Iris pigment epithelial cell (primary cell): ENCODE measurements around the gene RIGI.
"Not testable (repeated sequence)": the region's sequence is repeated elsewhere in the genome, so short reads cannot be mapped to it uniquely, and the experiment has no call there.

Experiments used
- DNase-seq: peaks from one replicate; pipeline ENCODE4 v3.0.0-alpha.2; 2011; ENCODE audit warnings: low read depth

Gene RIGI

DNA sequence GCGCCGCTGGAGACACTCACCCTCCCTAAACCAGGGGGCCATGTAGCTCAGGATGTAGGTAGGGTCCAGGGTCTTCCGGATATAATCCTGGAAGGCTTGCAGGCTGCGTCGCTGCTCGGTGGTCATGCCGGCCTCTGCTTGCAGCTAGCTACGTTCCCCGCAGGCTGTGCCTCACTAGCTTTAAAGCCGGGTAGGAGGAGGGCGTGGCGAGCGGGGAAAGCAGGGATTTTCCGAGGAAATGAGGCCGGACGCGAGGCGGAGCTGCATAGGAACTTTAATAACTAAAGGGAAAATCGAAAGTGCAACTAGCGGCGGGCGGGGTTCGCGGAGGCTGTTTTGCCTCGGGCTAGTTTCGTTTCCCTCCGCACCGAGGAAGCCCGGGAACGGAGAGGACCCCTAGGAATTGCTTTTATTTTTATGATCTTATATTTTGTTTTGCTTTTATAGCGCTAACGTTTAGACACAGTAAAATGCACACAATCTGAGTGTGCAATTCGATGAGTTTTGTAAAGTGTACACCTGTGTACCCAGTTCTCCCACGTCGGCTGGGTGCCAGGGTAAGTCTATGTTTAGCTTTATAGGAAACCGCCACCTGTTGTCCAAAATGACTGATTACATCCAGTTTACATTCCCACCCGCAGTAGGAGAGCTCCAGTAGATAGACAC lies at the start of gene RIGI:
RIGI (minus strand) TSS at position 156 of the 666 bp plus-strand sequence; CDS start at position 126, 30 bp downstream.
- DNase-seq, result peak; percentile 94

DNA sequence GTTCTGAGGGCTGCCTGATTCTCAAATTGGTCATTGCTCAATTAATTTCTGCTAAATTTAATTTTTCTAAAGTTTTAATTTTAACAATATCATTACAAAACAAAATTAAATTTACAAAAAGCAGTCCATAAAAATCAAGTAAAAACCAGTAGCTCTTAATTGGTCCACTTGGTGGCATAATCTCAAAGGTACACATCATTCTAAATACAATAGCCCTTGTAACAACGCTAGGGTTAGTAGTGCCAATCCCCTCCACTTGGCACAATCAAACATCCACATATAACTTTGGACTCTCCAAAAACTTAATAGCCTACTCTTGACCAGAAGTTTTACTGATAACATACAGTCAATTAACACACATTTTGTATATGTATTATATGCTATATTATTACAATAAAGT lies 48.9 kb upstream of the RIGI start:
- DNase-seq, result no peak

DNA sequence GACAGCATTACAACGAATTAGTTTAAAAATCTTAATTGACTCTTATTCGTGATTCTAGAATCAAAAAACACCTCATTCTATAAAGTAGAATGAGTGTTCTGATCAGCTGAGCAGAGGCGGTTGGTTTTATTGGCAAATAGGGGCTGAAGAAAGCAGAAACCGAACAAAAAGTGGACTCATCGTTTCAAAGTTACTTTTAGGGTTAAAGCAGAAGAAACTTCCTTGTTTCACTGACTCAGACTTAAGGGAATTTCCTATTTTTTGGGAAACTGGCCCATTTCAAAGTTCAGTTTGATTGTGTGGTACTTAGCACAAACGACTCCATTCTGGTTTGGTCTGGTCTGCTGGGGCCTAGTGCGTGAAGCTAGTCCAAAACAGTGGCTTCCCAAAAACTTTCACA lies 47.8 kb upstream of the RIGI start:
- no peak for DNase-seq

DNA sequence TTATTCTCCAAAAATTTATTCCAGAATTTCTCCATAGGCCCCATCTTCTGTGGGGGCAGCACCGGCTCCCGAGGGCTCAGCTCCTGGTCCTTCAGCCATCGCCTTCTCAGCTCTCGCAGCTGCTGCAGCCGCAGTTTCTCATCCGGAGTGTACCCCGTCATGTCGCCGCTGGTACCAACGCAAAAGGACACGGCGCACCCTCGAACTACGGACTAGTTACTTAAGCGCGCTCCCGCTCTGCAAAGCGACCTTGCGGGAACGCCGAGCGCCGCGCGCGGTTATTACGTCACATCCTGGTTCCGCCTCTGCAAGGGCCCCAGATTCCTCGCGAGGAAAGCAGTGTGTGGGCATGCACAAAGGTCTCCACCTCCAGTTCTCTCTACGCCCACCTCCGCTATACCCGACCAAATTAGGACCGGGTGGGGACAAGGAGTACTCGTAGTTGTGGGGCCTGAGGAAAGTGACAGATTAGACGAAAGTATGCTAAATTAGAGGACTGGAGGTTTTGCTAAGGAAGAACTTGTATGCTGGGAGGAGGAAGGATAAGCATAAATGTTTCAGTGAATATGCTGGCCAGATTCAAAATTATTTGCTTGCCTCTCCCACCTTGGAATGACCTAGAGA lies 47.0 kb upstream of the RIGI start, which contains the start of gene NDUFB6:
NDUFB6 (minus strand) TSS at position 260 of the 624 bp plus-strand sequence; CDS start at position 161, 99 bp downstream.
- DNase-seq, result peak; percentile 95

DNA sequence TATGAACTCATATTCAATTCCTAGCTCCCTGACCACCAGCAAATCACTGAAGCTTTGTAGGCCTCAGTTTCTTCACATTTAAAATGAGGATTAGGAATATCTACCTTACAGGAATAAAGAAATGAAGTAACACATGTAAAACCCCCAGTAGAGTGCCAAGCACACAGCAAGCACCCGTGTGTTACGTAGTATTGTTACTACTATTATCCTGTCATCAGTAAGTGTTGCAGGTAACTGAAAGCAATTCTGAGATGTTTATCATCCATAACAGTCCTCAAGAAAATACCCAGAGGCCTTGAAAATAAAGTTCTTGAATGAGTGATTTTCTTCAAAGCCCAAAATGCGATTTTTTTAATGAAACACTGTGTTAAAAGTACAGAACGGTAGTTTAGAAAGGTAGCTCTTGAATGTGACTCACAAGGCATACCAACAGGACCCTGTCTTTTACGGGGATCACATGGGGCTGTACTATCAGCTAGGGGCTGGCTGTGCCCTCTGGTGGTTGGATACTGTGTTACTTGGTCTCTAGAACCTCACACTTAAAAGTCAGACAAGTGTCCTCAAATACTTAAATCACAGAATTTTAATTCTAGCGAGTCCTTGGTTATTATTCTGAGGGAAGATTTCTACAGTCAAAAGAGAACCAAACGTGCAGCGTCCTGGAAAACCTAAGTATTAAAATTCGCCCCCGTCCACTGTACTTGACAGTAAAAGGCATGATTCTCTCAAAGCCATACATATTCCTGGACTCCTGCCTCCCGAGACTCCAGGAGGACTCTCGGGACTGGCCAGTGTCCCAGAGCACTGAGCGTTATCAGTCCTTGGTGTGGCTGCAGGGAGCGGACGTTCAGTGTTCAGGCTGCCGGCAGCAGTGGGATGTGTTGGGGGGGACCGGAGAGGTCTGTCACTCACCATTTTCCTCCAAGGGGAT lies 46.2 kb upstream of the RIGI start:
- DNase-seq, result peak; percentile 88

DNA sequence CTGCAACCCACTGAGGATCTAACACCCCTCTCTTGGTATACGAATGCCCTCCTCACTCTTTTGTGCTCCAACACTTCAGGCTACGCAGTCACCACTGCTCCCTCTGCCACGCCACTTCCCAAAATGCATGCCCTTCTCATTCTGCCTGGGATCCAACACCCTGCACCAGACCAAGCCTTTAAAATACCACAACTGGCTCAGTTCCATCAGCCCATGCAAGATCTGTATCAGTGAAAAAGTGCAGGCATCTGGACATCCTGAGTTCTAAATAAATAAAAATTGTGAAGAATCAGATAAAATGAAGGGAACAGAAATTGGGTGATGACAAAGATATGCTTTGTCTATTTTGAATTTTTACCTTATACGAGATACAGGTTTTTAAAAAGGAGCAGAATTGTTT lies 44.3 kb upstream of the RIGI start:
- no peak for DNase-seq

DNA sequence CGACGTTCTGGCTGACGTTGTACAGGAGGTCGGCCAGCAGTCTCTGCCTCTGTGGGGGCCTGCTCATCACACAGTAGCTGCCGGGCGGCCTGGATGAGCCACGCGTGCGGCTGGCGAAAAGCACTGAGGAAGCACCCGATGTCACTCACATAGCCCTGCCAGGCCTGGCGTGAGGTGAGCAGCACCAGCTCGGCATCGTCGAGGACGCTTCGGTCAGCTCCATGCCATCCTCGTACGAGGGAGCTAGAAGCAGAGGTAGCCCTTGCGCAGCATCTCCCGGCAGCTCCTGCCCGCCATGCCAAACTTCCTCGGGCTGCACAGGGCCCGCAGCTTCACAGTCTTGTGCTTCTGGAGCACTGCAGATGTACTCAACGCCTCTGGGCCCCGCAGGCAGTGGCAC lies 40.8 kb upstream of the RIGI start:
- DNase-seq, result no peak

DNA sequence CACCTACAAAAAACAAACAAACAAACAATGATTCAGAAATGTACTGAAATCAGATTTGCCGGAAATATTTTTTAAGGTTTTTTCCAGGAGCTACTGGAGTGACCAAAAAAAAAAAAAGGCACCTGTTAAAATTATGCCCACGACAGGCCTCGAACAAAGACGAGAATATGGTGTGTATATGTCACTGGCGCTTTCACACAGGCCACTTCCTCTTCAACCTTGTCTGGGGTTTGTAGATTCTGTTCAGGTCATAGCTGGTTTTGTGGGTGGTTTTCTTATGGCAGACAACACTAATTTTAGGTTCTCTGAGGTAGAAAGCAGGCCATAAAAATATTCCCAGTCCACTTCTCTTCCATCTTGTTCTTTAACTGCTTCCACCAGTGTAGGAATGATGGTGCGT lies 40.0 kb upstream of the RIGI start:
- DNase-seq, result no peak

DNA sequence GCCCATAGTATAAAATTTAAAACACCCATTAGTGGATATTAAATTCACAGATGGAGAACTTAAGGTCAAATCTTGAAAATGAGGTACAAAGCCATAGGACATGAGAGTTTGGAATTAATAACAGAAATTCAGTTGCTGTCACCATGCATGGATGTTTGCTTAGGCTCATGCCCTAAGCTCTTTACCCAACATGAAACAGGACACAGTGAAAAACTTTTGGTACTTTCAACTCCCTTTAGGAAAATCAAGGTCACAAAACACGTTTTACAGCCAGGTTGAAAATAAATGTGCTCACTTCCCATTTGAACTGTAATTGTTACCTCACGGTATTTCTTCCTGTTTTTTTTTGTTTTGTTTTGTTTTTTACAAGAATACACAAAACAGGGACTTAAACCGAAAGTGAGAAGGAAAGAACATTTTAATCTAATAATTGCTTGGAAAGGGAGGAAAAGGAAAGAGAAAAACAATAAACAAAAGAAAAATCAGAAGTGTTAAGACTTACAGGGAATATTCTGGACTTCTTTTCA lies 32.5 kb upstream of the RIGI start:
- no peak for DNase-seq

DNA sequence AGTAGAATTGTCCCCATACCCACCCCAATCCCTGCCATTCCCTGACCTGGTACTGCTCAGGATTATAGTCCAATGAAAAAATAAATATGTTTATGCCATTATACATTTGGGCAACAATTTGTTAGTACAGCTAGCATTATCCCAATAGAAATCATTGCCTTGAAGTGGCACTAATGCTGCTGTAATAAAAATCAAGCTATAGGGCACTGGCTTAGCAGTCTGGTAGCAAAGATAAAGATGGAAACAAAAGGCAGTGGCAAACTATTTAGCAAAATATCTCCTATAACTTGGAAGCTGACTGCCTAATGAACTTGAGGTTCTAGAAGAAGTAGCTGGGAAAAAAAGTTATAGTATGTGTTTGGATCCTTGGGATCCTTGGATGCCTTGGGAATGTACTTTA lies 28.6 kb upstream of the RIGI start:
- DNase-seq, result no peak

DNA sequence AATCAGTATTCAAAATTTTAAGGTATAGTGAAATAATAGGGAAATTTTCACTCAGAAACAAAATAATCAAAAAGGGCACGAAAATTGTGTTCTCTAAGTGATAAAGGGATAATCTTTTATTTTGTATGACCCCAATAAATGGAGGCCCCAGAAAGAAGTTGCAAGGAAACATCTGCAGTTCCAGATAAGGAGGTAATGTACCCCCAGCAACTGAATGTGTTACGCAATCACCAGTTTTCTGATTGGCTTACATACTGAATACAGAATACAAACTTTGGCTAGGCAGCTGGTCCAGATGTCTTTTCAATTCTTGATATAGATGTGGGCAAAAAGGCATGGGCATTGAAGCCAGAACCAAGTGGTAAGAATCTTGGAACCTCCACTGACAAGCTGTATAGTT lies 28.1 kb upstream of the RIGI start:
- DNase-seq, result peak; percentile 35

DNA sequence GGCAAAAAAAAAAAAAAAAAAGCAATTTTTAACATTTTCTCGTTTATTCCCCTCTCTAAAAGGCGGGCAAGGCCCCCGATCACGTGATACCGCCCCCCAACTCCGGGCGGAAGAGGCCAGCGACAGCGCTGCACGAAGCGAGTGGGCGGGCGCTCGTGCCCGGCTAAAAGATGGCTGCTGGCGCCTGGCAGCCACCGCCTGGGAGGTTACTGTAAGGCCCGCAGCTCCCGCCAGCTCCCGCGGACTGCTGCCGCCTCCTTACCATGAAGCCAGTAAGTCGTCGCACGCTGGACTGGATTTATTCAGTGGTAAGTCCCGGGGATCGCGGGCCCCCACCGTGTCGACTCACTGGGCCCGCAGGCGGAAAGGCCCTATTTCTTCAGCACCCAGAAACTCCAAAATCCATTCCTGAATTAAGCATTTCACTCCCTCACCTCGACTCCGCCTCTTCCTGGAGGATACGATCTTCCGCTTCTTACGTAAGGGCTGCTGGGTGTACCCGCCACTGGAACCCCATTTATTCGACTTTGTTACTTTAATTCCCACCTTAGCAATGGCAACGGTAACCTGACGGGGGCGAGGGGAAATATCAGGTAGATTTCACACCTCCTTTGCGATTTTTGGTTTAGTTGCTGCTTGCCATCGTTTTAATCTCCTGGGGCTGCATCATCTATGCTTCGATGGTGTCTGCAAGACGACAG lies 26.3 kb upstream of the RIGI start, which contains the start of the genes SMIM27 and TOPORS:
SMIM27 (plus strand) TSS at position 156 of the 701 bp plus-strand sequence; CDS start at position 264, 108 bp downstream.
TOPORS (minus strand) TSS at position 415 of the 701 bp plus-strand sequence; CDS start at position 265, 150 bp downstream.
- peak; percentile 95 for DNase-seq

DNA sequence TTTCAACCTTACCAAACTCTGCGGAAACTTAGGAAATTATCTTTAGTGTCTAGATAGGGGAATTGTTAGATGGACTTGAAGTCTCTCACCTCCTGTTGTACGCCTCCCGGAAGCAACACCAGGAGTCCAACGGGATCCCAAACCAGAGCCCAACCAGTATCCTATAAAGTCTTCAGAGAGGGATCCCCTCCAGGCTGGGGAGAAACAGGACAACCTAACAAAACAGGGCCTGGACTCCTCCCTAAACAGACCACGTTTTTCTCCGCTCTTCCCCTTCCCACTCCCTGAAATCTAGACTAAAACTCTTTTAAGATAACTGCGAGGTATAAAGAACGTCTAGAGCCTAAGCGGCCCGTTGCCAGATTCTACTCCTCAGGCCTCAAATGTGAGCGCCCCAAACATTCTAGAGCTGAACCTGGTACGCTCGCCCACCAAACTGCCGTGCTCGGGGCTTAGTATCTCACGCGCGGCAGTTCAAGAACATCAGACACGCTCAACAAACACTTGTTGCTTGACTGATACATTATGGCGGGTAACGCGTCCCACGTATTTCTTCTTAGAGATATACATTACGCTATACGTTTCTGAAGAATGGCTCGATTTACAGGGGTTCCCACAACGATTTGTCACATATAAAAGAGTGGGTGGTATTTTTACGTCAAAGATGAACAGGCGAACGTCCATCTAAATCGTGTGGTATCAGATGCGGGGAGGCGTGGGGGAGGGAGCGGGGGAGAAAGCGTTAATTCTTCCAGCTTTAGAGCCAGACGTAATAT lies 25.5 kb upstream of the RIGI start:
- peak; percentile 32 for DNase-seq

DNA sequence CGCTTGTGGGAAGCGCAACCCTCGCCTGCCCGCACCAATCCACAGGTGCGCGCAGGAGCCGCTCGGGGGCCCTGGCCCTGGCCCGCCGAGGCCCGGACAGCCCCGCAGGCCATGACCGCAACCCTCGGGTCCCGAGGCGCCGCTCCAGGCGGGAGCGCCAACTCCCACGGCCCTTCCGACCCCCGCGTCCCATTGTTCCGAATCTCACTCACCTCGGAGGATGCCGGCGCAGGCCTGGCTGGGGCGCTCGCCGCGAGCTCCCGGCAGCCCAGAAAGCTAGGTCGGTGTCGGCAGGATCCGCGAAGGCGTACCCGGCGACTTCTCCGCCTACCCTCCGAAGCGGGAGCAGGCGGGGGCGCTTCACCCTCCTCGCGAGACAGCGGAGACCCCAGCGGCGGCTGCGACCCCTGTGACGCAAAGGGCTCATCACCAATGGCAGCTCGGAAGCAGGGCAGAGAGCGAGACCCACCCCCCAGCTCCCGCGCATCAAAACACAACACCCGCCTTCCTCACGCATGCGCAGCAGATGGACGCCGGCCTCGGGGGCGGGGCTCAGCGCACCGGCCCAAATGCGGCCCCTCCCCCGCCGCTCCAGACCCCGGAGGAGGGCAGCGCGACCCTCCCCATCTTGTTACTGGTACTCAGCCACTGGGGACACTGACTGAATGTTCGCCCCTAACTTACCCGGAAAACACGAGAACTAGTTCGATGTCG lies 24.7 kb upstream of the RIGI start:
- DNase-seq, result peak; percentile 92

DNA sequence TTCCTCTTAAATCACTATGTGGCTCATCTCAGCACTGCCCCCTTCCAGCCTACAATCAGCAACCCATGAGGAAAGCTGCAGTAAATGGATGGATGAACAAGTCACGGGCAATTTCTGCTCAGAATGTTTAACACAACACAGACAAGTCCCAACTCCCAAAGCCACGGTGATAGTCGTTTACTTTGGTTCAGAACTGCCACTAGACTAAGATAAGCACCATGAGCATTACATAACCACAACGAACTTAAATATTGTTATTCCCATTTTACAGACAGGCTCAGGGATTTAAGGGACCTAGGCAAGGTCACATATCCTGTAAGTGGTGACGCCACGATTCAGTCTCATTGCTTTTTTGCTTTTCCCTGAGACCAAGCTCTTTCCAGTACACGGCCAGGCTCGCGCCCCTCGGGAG lies 24.2 kb upstream of the RIGI start:
- peak; percentile 60 for DNase-seq

DNA sequence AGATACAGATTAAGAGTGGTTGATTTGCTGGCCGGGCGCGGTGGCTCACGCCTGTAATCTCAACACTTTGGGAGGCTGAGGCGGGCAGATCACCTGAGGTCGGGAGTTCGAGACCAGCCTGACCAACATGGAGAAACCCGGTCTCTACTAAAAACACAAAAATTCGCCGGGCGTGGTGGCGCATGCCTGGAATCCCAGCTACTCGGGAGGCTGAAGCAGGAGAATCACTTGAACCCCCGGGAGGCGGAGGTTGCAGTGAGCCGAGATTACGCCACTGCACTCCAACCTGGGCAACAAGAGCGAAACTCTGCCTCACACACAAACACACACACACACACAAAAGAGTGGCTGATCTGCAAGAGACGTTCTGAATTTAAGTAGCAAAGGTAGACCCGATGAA lies 22.2 kb upstream of the RIGI start:
- DNase-seq, result not testable (repeated sequence)

DNA sequence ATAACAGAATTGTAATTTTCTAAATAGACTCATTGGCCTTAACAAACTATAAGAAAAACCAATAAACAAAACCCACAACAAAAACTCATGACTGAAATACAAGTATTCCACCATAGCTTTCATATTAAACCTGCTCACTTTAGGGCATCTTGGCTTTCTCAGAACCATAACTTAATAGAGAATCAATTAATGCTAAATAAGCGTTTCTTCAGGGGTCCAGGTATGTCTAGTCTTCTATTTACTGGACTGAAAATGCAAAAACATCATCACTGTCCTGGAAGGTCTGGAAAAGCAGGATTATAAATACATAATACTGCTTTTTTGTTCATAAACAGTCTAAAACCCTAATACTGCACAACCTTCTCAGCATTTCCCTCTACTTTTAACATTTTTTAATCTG lies 19.9 kb upstream of the RIGI start:
- no peak for DNase-seq

DNA sequence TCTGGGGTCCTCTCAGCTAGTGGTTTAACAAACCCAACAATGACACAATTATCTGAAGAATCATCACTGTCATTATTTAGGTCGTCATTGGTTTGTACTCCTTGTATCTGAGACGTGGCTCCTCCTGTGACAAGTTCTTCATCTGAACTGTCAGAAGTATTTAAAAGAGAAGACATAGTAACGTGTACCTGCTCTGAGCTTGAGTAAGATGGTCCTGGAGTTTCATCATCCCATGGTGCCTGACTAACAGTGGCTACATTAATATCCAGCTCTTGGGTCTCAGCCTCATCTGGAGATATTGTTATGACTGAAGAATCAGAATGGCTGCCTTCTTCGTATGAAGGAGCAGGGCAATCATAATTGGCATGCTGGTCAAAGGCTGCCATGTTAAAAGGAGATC lies 17.1 kb upstream of the RIGI start:
- DNase-seq, result no peak

DNA sequence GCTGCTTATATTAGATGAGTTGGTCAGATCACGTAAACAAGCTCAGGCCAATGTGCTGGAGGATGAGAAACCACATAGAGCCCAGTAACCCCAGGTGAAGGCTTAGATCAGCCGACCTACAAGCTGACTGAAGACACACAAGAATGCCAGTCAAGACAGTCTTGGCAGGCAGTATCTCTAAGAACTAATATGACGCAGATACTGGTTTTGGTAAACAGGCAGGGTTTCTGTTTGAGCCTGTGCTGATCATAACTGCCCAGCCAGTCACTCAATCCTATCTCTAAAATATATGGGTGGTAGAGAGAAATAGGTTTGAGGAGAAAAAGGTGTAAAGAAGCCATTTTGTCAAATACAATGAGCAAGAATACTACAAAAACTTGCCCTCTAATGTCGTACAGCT lies 7.8 kb upstream of the RIGI start:
- DNase-seq, result no peak

DNA sequence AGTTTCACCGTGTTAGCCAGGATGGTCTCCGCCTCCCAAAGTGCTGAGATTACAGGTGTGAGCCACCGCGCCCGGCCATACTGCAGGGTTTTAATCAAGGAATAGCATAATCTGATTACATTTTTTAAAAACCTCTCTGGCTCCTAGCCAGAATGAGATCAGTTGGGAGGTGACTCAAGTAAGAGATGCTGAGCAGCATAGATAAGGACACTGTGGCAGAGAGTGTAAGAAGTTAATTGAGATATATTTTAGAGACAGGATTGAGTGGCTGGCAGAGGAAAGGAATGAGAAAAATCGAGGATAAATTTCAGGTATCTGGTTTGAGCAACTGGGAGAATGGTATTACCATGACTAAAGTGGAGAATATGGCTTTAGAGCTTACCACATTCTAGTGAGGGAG lies 7.3 kb upstream of the RIGI start:
- peak; percentile 20 for DNase-seq
